Measurements from ENCODE around the gene PAX9.
"Not testable (repeated sequence)": the region's sequence is repeated elsewhere in the genome, so short reads cannot be mapped to it uniquely, and the experiment has no call there.

GRCh38 chr14:36699420-36699819 is 37.8 kb downstream of the PAX9 start:
- TF ChIP-seq, protein P1, sequence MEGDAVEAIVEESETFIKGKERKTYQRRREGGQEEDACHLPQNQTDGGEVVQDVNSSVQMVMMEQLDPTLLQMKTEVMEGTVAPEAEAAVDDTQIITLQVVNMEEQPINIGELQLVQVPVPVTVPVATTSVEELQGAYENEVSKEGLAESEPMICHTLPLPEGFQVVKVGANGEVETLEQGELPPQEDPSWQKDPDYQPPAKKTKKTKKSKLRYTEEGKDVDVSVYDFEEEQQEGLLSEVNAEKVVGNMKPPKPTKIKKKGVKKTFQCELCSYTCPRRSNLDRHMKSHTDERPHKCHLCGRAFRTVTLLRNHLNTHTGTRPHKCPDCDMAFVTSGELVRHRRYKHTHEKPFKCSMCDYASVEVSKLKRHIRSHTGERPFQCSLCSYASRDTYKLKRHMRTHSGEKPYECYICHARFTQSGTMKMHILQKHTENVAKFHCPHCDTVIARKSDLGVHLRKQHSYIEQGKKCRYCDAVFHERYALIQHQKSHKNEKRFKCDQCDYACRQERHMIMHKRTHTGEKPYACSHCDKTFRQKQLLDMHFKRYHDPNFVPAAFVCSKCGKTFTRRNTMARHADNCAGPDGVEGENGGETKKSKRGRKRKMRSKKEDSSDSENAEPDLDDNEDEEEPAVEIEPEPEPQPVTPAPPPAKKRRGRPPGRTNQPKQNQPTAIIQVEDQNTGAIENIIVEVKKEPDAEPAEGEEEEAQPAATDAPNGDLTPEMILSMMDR (conservative IDR thresholded peaks at IDR 0.05 in 1 of 2, IDR thresholded peaks at IDR 0.05 in 1 of 2; ENCODE audit: low read depth in 1 of 2, low read length in 2 of 2), result not testable (repeated sequence)
- not testable (repeated sequence) for TF ChIP-seq EZH2 (IDR thresholded peaks at IDR 0.05; ENCODE audit: low read length, missing control alignments)
